A549 (cell line): ENCODE measurements around the gene ZNF420.
"Not testable (repeated sequence)": the region's sequence is repeated elsewhere in the genome, so short reads cannot be mapped to it uniquely, and the experiment has no call there.

ENCODE experiments used
- CTCF ChIP-seq: fragments of >200 bp; sonication (Bioruptor Twin); formaldehyde crosslinking; IDR thresholded peaks from 3 replicates; pipeline ENCODE4 v1.5.1; 2016
- HOXA7 ChIP-seq: fragments of 250-450 bp; sonication (Bioruptor Pico); IDR thresholded peaks from 2 replicates; pipeline ENCODE4 v1.5.0; 2020; ENCODE audit warnings: mild to moderate bottlenecking, moderate library complexity
- ZNF302 ChIP-seq: fragments of 250-450 bp; sonication (Bioruptor Pico); IDR thresholded peaks from 2 replicates; pipeline ENCODE4 v1.9.0; 2021; ENCODE audit warnings: inconsistent platforms, mild to moderate bottlenecking, moderate library complexity
- TF ChIP-seq, protein P1 (sequence below): IDR thresholded peaks from 2 replicates; pipeline ENCODE4 v1.6.1; 2012
- TF ChIP-seq, protein P2 (sequence below): fragments of >200 bp; sonication (Bioruptor Twin); formaldehyde crosslinking; IDR thresholded peaks from 3 replicates; pipeline ENCODE4 v1.6.1; 2016

- TF ChIP-seq, protein P1, sequence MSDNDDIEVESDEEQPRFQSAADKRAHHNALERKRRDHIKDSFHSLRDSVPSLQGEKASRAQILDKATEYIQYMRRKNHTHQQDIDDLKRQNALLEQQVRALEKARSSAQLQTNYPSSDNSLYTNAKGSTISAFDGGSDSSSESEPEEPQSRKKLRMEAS: not testable (repeated sequence)
- not testable (repeated sequence) for TF ChIP-seq ZNF302; HOXA7 (CRISPR knock-in tag); CTCF
- TF ChIP-seq, protein P2, sequence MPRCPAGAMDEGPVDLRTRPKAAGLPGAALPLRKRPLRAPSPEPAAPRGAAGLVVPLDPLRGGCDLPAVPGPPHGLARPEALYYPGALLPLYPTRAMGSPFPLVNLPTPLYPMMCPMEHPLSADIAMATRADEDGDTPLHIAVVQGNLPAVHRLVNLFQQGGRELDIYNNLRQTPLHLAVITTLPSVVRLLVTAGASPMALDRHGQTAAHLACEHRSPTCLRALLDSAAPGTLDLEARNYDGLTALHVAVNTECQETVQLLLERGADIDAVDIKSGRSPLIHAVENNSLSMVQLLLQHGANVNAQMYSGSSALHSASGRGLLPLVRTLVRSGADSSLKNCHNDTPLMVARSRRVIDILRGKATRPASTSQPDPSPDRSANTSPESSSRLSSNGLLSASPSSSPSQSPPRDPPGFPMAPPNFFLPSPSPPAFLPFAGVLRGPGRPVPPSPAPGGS: not testable (repeated sequence)
Measured at GRCh38 chr19:37076524-37076923, 1.7 kb upstream of the ZNF420 start.
